ENCODE results near the gene SAA1. TPM values are rescaled to one million over a fixed set of nuclear protein-coding genes. Genes with fewer than 3 reads are reported as not detected.

The SAA1 gene
- total RNA-seq, 1 donor from 2014 or later, result not detected

DNA sequence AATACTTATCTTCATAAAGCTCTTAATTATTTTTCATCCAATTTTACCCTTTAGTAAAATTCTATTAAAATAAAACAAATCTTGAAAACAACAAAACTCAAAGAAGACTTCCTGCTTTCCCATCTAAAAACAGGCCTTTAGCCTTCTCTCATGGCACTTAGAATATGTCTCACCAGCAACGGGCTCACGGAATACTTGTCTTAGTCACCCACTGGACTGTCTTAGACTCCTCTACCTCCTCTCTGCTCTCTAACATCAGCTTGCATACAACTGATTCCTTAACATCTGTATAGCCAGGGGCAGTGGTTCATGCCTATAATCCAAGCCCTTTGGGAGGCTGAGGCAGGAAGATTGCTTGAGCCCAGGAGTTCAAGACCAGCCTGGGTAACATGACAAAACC lies 42.2 kb downstream of the SAA1 start:
- peaks cover 27% of the 10 kb centered on the region for H3K36me3 Mint-ChIP-seq
- H3K4me1 Mint-ChIP-seq (ENCODE audit: unreplicated experiment), result peaks cover 4% of the 10 kb centered on the region
- H3K27ac Mint-ChIP-seq, result no peak overlapping the region
- TF ChIP-seq, protein P1, sequence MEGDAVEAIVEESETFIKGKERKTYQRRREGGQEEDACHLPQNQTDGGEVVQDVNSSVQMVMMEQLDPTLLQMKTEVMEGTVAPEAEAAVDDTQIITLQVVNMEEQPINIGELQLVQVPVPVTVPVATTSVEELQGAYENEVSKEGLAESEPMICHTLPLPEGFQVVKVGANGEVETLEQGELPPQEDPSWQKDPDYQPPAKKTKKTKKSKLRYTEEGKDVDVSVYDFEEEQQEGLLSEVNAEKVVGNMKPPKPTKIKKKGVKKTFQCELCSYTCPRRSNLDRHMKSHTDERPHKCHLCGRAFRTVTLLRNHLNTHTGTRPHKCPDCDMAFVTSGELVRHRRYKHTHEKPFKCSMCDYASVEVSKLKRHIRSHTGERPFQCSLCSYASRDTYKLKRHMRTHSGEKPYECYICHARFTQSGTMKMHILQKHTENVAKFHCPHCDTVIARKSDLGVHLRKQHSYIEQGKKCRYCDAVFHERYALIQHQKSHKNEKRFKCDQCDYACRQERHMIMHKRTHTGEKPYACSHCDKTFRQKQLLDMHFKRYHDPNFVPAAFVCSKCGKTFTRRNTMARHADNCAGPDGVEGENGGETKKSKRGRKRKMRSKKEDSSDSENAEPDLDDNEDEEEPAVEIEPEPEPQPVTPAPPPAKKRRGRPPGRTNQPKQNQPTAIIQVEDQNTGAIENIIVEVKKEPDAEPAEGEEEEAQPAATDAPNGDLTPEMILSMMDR (conservative IDR thresholded peaks at IDR 0.05), result no peak
- no peak for DNase-seq (ENCODE audit: extremely low spot score, unreplicated experiment)
- H3K4me3 Mint-ChIP-seq, result no peak overlapping the region
- no peaks in the 10 kb centered on the region for H3K27me3 Mint-ChIP-seq
- H3K9me3 Mint-ChIP-seq, result no peaks in the 10 kb centered on the region

DNA sequence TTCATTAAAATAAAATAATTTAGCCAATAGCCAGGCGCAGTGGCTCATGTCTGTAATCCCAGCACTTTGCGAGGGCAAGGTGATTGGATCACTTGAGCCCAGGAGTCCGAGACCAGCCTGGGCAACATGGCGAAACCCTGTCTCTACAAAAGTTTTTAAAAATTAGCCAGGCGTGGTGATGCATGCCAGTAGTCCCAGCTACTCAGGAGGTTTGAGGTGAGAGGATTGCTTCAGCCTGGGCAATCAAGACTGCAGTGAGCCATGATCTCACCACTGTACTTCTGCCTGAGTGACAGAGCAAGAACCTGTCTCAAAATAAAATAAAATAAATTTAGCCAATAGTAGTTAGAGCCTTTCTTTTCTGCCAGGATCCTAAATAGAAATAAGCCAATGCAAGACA lies 43.6 kb downstream of the SAA1 start:
- TF ChIP-seq, protein P1 (conservative IDR thresholded peaks at IDR 0.05), result no peak
- DNase-seq (ENCODE audit: extremely low spot score, unreplicated experiment), result no peak
- Mint-ChIP-seq H3K9me3 (no peaks in the 10 kb centered on the region), H3K27ac (no peak overlapping the region), H3K36me3 (peaks cover 27% of the 10 kb centered on the region), H3K4me1 (ENCODE audit: unreplicated experiment) (peaks cover 4% of the 10 kb centered on the region), H3K27me3 (no peaks in the 10 kb centered on the region), H3K4me3 (no peak overlapping the region)

DNA sequence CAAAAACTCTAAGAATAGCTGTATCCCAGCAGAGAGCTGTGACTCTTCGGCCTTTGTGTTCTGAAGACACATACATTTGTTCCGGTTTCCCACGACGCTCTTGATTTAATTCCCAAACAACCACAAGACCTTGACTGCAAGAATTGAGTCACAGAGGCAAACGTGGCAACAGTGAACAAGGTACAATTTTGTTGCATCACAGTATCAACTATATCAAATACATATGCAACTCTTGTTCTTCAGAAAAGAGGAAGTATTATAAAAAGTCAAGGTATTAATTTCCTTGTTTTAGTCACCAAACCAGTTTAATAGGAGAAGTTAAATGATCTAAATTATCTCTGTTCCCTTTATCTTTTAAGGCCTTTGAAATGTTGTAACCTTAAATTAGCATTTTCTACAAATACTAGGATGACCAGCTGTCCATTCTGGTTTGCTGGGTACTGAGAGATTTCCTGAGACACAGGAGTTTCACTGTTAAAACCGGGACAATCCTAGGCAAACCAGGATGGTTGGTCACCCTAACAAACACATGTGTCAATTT lies 44.8 kb downstream of the SAA1 start:
- Mint-ChIP-seq H3K36me3 (peaks cover 23% of the 10 kb centered on the region), H3K27ac (peak overlapping the region; percentile 2), H3K4me1 (ENCODE audit: unreplicated experiment) (peaks cover 4% of the 10 kb centered on the region), H3K27me3 (no peaks in the 10 kb centered on the region), H3K9me3 (no peaks in the 10 kb centered on the region), H3K4me3 (no peak overlapping the region)
- TF ChIP-seq, protein P1 (conservative IDR thresholded peaks at IDR 0.05), result no peak
- DNase-seq (ENCODE audit: extremely low spot score, unreplicated experiment), result no peak

DNA sequence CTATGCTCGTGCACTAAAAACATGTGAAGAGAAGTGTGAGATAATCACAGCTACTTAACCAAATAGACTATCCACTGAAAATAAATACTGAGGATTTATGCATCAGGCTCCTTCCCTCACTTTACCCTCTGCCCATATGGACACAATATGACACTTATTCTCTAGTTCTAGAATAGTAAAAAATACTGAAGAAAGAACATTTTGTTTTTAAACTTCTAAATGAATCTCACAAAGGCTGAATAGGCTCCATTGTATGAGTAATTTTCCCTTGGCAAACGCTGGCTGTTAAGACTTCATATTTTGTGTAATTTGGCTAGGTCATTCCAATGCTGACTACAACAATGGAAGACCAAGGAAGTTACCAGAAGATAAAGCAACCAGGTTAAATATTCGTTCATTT lies 45.9 kb downstream of the SAA1 start:
- Mint-ChIP-seq H3K9me3 (no peaks in the 10 kb centered on the region), H3K4me1 (ENCODE audit: unreplicated experiment) (peaks cover 4% of the 10 kb centered on the region), H3K27me3 (no peaks in the 10 kb centered on the region), H3K27ac (peak overlapping the region; percentile 12), H3K36me3 (peaks cover 19% of the 10 kb centered on the region), H3K4me3 (no peak overlapping the region)
- TF ChIP-seq, protein P1 (conservative IDR thresholded peaks at IDR 0.05), result no peak
- no peak for DNase-seq (ENCODE audit: extremely low spot score, unreplicated experiment)

DNA sequence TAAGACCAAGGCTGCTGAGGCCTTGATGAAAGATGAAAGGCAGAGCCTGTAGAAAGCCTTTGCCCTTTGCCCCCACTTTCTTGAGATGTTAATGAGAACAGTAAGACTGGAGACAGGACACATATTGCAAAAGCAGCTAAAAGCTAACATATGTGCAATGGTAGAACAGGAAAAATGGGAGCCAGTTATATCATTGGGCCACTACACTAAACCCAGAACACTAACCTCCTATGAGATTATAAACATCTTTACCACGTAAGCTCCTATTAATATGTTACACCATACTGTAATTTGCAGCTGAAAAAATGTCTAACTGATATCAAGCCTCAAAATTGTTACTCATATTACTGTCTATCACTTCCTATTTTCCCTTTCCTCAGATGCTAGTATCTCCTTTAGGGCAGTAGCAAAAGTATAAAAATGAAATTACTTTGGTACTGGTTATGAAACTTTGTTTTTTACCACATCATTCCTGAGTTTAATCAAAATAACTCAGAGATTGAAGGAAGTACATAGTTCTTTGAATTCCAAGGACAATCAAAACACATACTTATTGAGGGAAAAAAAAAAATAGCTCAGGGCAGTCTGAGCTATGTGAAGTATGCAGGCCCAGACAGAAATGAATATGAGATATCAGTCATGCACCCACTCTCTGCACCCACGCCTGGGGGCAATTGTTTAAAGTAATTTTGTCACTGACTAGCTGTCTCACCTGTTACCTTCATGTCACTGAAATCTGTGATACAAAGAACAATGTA lies 46.8 kb downstream of the SAA1 start:
- Mint-ChIP-seq H3K4me3 (peak overlapping the region; percentile 6), H3K27me3 (no peaks in the 10 kb centered on the region), H3K9me3 (no peaks in the 10 kb centered on the region), H3K27ac (peak overlapping the region; percentile 84), H3K36me3 (peaks cover 22% of the 10 kb centered on the region), H3K4me1 (ENCODE audit: unreplicated experiment) (peaks cover 4% of the 10 kb centered on the region)
- TF ChIP-seq, protein P1 (conservative IDR thresholded peaks at IDR 0.05), result no peak
- no peak for DNase-seq (ENCODE audit: extremely low spot score, unreplicated experiment)

Data from type B pancreatic cell (in vitro differentiated cells).